DND-41 (cell line): Measurements from ENCODE around the gene KCNQ1OT1.
A peak's percentile ranks its signal among the peaks of the same experiment; 100 is the strongest.

ENCODE experiments used
- ATAC-seq: fragments of 200-7000 bp; cut with Tn5 transposase; 3 replicates; pipeline ENCODE4 v1.9.1; 2021; ENCODE audit warnings: low read depth; ENCODE audit not compliant: insufficient read depth
- DNase-seq: peaks from one replicate; pipeline ENCODE4 v3.0.0-alpha.2; 2020
- H2AFZ ChIP-seq: 2 replicates; pipeline ENCODE4 v1.6.0; 2012; ENCODE audit warnings: low read depth, low read length
- H3K27ac ChIP-seq: 2 replicates; pipeline ENCODE4 v1.5.1; 2012; ENCODE audit warnings: low read length, inconsistent platforms
- H3K27me3 ChIP-seq: fragments of 200-600 bp; sonication (generic); 2 replicates; pipeline ENCODE4 v1.6.0; 2012; ENCODE audit warnings: low read length, mild to moderate bottlenecking, inconsistent platforms; ENCODE audit not compliant: insufficient read depth, poor library complexity
- H3K36me3 ChIP-seq: 2 replicates; pipeline ENCODE4 v1.5.1; 2012; ENCODE audit warnings: low read length, inconsistent platforms; ENCODE audit not compliant: insufficient read depth
- H3K4me1 ChIP-seq: 2 replicates; pipeline ENCODE4 v1.5.1; 2012; ENCODE audit warnings: mild to moderate bottlenecking, low read length; ENCODE audit not compliant: insufficient read depth
- H3K4me2 ChIP-seq: 2 replicates; pipeline ENCODE4 v1.6.0; 2012; ENCODE audit warnings: mild to moderate bottlenecking, moderate library complexity, low read length, inconsistent platforms; ENCODE audit not compliant: insufficient read depth
- H3K4me3 ChIP-seq, 2 experiments: fragments of 200-600 bp in 1 of 2; shearing (Covaris generic) in 1 of 2; 2 replicates each; pipeline ENCODE4 v1.5.1; 2012 to 2016; ENCODE audit warnings: inconsistent platforms in 2 of 2, low read length in 2 of 2, mild to moderate bottlenecking in 2 of 2, low read depth in 1 of 2, moderate library complexity in 1 of 2
- H3K79me2 ChIP-seq: 2 replicates; pipeline ENCODE4 v1.6.0; 2012; ENCODE audit warnings: low read length, inconsistent platforms; ENCODE audit not compliant: insufficient read depth
- H3K9ac ChIP-seq: 2 replicates; pipeline ENCODE4 v1.6.0; 2012; ENCODE audit warnings: low read depth, mild to moderate bottlenecking, inconsistent platforms, low read length, moderate library complexity
- H3K9me3 ChIP-seq: 2 replicates; pipeline ENCODE4 v1.5.1; 2012; ENCODE audit warnings: low read length, moderate library complexity, mild to moderate bottlenecking, inconsistent platforms; ENCODE audit not compliant: insufficient read depth, severe bottlenecking
- H4K20me1 ChIP-seq: 2 replicates; pipeline ENCODE4 v1.6.0; 2012; ENCODE audit warnings: low read length; ENCODE audit not compliant: insufficient read depth
- EZH2 ChIP-seq: IDR thresholded peaks from 3 replicates; pipeline ENCODE4 v1.6.1; 2012; ENCODE audit warnings: borderline replicate concordance, low read depth, mild to moderate bottlenecking, moderate library complexity, low read length, inconsistent platforms; ENCODE audit not compliant: severe bottlenecking
- TF ChIP-seq, protein P1 (sequence below): IDR thresholded peaks from 2 replicates; pipeline ENCODE4 v1.5.1; 2012; ENCODE audit warnings: borderline replicate concordance, low read length, moderate library complexity, mild to moderate bottlenecking; ENCODE audit not compliant: poor library complexity, severe bottlenecking; ENCODE audit errors: extremely low read depth

The KCNQ1OT1 gene

DNA sequence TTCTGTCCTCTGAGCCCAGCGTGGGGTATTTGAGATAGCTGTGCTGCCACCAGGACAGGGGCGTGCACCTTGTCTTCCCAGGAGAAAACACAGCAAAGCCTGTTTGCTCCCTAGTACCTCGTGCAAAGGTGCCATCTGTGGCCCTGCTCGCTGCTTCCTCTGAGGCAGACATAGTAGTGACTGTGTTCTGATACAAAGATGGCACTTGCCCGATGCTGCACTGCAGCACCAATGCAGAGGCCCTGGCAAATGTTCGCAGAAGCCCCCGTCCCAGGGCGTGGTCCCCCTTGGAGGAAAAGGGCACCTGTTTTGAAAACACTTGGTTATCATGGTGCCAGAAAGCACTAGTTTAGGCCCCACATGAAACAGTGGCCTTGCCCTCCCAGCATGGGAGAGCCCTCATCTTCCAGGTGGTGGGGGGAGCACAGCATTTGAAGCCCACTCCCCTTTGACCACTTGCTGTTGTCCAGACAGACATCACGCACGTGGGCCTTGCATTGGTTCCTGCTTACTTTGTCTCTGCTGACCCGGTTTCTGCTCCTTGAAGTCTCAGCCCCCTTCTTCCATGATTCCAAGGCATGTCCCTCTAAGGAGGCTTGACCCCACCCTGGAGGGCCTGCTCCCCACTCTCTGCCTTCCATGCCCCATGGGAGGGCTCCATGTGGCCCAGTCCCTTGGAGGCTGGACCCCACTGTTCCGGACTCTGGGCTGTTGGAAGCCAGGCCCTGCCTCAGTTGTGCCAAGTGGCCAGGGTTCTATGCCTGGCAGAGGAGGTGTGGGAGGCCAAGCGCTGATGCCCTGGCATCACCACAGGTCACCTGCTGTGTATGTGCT, 109.4 kb downstream of the KCNQ1OT1 start:
- H3K9me3 ChIP-seq = no peaks in the 10 kb centered on the region
- H3K27ac ChIP-seq = no peak overlapping the region
- no peaks in the 10 kb centered on the region for H3K36me3 ChIP-seq
- no peak overlapping the region for H2AFZ ChIP-seq
- no peaks in the 10 kb centered on the region for H3K79me2 ChIP-seq
- H3K27me3 ChIP-seq = peaks cover under 1% of the 10 kb centered on the region
- H3K4me2 ChIP-seq = no peak overlapping the region
- DNase-seq (peak; percentile 1), ATAC-seq (no peak)
- H3K4me1 ChIP-seq = no peaks in the 10 kb centered on the region
- H3K4me3 ChIP-seq = no peak overlapping the region
- TF ChIP-seq, protein P1, sequence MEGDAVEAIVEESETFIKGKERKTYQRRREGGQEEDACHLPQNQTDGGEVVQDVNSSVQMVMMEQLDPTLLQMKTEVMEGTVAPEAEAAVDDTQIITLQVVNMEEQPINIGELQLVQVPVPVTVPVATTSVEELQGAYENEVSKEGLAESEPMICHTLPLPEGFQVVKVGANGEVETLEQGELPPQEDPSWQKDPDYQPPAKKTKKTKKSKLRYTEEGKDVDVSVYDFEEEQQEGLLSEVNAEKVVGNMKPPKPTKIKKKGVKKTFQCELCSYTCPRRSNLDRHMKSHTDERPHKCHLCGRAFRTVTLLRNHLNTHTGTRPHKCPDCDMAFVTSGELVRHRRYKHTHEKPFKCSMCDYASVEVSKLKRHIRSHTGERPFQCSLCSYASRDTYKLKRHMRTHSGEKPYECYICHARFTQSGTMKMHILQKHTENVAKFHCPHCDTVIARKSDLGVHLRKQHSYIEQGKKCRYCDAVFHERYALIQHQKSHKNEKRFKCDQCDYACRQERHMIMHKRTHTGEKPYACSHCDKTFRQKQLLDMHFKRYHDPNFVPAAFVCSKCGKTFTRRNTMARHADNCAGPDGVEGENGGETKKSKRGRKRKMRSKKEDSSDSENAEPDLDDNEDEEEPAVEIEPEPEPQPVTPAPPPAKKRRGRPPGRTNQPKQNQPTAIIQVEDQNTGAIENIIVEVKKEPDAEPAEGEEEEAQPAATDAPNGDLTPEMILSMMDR = no peak
- TF ChIP-seq EZH2 = no peak
- H4K20me1 ChIP-seq = no peaks in the 10 kb centered on the region; the same call in 1 of the 2 replicates
- no peak overlapping the region for H3K9ac ChIP-seq

DNA sequence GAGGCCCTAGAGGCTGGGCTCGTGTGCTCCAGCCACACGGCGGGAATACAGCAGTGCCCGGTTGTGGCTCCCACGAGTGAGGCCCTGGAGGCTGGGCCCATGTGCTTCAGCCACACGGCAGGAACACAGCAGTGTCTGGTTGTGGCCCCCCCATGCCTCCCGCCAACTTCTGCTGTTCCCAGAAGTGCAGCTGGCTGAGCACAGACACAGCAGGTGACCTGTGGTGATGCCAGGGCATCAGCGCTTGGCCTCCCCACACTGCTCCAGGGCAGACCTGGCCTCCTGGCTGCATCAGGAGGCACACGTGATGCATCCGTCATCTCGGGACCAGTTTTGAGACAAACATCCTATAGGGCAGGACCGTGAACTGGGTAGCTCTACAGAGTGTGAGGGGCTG, 110.3 kb downstream of the KCNQ1OT1 start:
- no peaks in the 10 kb centered on the region for H3K27me3 ChIP-seq

DNA sequence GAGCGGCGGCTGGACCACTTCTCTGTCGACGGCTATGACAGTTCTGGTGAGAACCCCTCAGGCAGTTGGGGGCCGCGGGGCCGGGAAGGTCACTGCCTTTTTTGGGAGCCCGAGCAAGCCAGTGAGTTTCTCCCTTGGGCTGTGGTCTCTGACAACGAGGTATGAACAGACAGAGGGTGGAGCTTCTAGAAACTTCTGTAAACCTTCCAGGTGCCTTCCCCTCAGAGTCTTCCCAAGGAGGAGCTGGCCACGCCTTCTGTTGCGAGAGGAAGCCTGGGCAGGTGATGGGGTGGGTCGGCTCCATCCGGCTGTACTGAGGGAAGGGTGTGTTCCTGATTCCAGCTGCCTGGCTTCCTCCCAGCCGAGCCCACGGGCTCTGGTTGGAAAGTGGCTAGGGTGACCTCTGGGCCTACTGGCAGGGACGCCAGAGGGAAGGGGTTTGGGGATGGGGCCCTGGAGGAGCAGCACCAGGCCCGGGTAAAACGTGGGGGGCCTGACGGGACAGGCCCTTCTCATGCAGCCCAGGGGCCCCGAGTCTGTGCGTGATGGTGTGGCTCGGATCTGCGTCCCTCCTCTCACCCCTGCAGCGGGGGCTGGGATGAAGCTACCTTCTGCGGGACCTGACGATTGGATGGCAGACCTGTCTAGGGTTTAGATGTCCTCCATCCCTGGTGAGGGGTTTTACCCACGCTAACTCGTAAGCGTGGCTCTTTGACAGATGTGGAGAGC, 110.8 kb downstream of the KCNQ1OT1 start:
- Histone ChIP-seq H3K9ac (no peak overlapping the region), H3K27me3 (no peaks in the 10 kb centered on the region), H2AFZ (no peak overlapping the region), H3K27ac (no peak overlapping the region), H3K4me1 (no peaks in the 10 kb centered on the region), H3K36me3 (no peaks in the 10 kb centered on the region), H3K4me2 (no peak overlapping the region), H4K20me1 (no peaks in the 10 kb centered on the region; the same call in 1 of the 2 replicates), H3K79me2 (no peaks in the 10 kb centered on the region), H3K4me3 (no peak overlapping the region), H3K9me3 (no peaks in the 10 kb centered on the region)
- TF ChIP-seq, protein P1 = no peak
- no peak for TF ChIP-seq EZH2
- DNase-seq (peak; percentile 1), ATAC-seq (no peak)

More for the DNA sequence above, 110.3 kb downstream of the KCNQ1OT1 start:
- Histone ChIP-seq H4K20me1 (no peaks in the 10 kb centered on the region; the same call in 1 of the 2 replicates), H3K27ac (no peak overlapping the region), H3K4me1 (no peaks in the 10 kb centered on the region), H3K4me3 (no peak overlapping the region), H3K9me3 (no peaks in the 10 kb centered on the region), H3K36me3 (no peaks in the 10 kb centered on the region), H3K4me2 (no peak overlapping the region), H3K9ac (no peak overlapping the region), H2AFZ (no peak overlapping the region), H3K79me2 (no peaks in the 10 kb centered on the region)
- TF ChIP-seq, protein P1 = no peak
- TF ChIP-seq EZH2 = no peak
- no peak for ATAC-seq
- peak; percentile 3 for DNase-seq
